ENCODE data around the gene ANGPT4. TPM values are rescaled to one million over a fixed set of nuclear protein-coding genes. Genes with fewer than 3 reads are reported as not detected.

ANGPT4 gene
- total and polyA plus RNA-seq, 10 of the 15 experiments (the other 5 are each of a cell fraction or from before 2014, with no cell fraction given): 0.01 to 0.16 TPM; not detected in 8

DNA sequence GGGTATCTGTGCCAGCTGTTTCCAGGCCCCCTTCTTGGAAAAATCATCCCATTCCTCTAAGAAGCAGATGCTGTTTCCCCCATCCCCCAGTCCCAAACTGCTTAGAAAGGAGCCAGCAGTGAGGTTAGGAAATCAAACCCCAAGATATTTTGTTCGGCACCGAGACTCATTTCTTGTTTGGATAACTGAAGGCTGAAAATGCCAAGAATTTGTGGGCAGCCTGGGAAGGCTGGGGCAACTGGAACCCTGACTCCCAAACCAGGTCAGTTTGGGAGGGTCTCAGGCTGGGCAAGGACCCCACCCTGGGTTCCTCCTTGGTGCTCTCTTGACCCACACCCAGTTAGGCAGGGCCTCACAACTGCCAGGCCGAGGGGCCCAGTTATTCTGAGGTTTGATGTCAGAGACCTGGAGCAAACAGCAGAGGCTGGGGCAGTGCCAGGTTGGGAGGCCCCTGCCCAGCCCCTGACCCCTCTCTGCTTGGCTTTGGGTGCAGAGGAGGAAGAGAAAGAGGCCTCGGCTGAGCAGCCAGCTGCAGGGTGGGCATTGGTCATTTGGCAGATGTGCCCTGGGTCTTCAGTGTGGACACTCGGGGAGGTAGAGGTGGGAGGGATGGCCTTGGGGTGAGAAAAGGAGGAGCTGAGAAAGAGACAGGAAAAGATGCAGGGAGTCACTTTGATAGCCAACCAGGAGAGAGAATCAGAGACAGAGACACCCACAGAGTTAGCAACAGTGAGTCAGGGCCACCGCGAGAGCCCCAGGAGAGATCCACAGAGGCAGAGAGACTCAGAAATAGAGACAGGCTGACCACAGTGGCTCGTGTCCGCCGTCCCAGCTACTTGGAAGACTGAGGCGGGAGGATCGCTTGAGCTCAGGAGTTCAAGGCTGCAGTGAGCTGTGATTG lies 5.0 kb downstream of the ANGPT4 start:
- CTCF ChIA-PET: interaction anchor here (0.8 kb wide), 1 partner anchor 77 kb away, joined by 3 read pairs; the partner anchor contains the start of gene FAM110A

More for the DNA sequence above, 5.0 kb downstream of the ANGPT4 start:
- intact Hi-C loops (cut with micrococcal nuclease; ENCODE audit: unreplicated experiment) (no loop called here), in situ Hi-C loops (cut with MboI) (no loop called here)
- FAIRE-seq (no peak), DNase-seq (ENCODE audit: low read depth, low spot score) (no peak), ATAC-seq (no peak)
- Histone ChIP-seq H2AFZ (ENCODE audit: control insufficient read depth, low read depth, low read length) (no peak overlapping the region), H3K27me3 (replicated peaks in 1 of 2; ENCODE audit: control insufficient read depth in 2 of 2, insufficient read depth in 2 of 2, low read length in 1 of 2) (no peaks in the 10 kb centered on the region; a peak in 3 of 4 replicates), H3K4me3 (no peak overlapping the region), H3K4me2 (ENCODE audit: control insufficient read depth, insufficient read depth) (no peak overlapping the region), H4K20me1 (ENCODE audit: control insufficient read depth, insufficient read depth) (no peaks in the 10 kb centered on the region), H3K9ac (ENCODE audit: control insufficient read depth, insufficient read depth, low read length) (no peak overlapping the region), H3K27ac (ENCODE audit: control insufficient read depth, insufficient read depth) (no peak overlapping the region), H3K9me3 (replicated peaks; ENCODE audit: control insufficient read depth, insufficient read depth, low read length) (no peaks in the 10 kb centered on the region), H3K36me3 (ENCODE audit: control insufficient read depth in 2 of 2, insufficient read depth in 2 of 2, low read length in 1 of 2) (no peaks in the 10 kb centered on the region), H3K79me2 (ENCODE audit: control insufficient read depth, insufficient read depth, low read length) (no peaks in the 10 kb centered on the region), H3K4me1 (ENCODE audit: control insufficient read depth, insufficient read depth, low read length) (no peaks in the 10 kb centered on the region)
- no TSS peak for BruUV-seq (replicated peaks)
- TF ChIP-seq STAT1 (conservative IDR thresholded peaks at IDR 0.05) (no peak), RCOR1 (conservative IDR thresholded peaks at IDR 0.05; ENCODE audit: low read depth, low read length) (no peak), PAX8 (IDR thresholded peaks at IDR 0.05) (no peak), NFXL1 (IDR thresholded peaks at IDR 0.05; ENCODE audit: borderline replicate concordance) (no peak), SIN3A (IDR thresholded peaks at IDR 0.05; ENCODE audit: low read depth, low read length) (no peak), SUZ12 (IDR thresholded peaks at IDR 0.05; ENCODE audit: unreplicated experiment) (no peak), BACH1 (IDR thresholded peaks at IDR 0.05; ENCODE audit: borderline replicate concordance) (no peak), EP300 (IDR thresholded peaks at IDR 0.05; ENCODE audit: borderline replicate concordance in 1 of 2, control insufficient read depth in 1 of 2, low read depth in 2 of 2, low read length in 2 of 2) (no peak), EZH2 (IDR thresholded peaks at IDR 0.05; ENCODE audit: borderline replicate concordance, control insufficient read depth, low read depth, low read length) (no peak), ATF3 (IDR thresholded peaks at IDR 0.05; ENCODE audit: borderline replicate concordance, extremely low read depth, low read depth, low read length) (no peak), BCL11A (IDR thresholded peaks at IDR 0.05; ENCODE audit: low read depth, low read length) (no peak), NR2F1 (conservative IDR thresholded peaks at IDR 0.05) (no peak), CHD2 (IDR thresholded peaks at IDR 0.05; ENCODE audit: borderline replicate concordance, low read depth, low read length) (no peak), RAD51 (IDR thresholded peaks at IDR 0.05) (no peak), KAT2A (conservative IDR thresholded peaks at IDR 0.05; ENCODE audit: control insufficient read depth, low read depth, low read length) (no peak), CTCF (IDR thresholded peaks at IDR 0.05 in 2 of 3, conservative IDR thresholded peaks at IDR 0.05 in 1 of 3; ENCODE audit: control insufficient read depth in 2 of 3, extremely low read depth in 1 of 3, insufficient read depth in 1 of 3, low read depth in 3 of 3, low read length in 3 of 3) (no peak), IRF5 (IDR thresholded peaks at IDR 0.05; ENCODE audit: borderline replicate concordance) (no peak)
- RAD21 ChIA-PET (ENCODE audit: unreplicated experiment): interaction anchor here (0.6 kb wide), 1 partner anchor 78 kb away, joined by 3 read pairs; the partner anchor contains the start of gene FAM110A
- WGBS (ENCODE audit: insufficient coverage, insufficient replicate concordance, low lambda C conversion rate, missing lambda C conversion rate): 22% methylated on average over 12 of the region's 12 CpGs
- POLR2A ChIA-PET: interaction anchor here (0.5 kb wide), 1 partner anchor 87 kb away, joined by 4 read pairs; no protein-coding TSS in a partner anchor
- SMC1A ChIA-PET (ENCODE audit: uncharacterized antibody, unreplicated experiment): no interaction called here
